H9 (cell line): ENCODE data around the gene POLR2H. TPM values are rescaled to one million over a fixed set of nuclear protein-coding genes. Genes with fewer than 3 reads are reported as not detected.

ENCODE experiments used
- DNase-seq: peaks from one replicate; pipeline ENCODE4 v3.0.0-alpha.2; 2017
- H2AFZ ChIP-seq: one replicate; pipeline ENCODE4 v1.6.1; 2013; ENCODE audit warnings: mild to moderate bottlenecking, low read length, control low read depth, moderate library complexity
- H2AK5ac ChIP-seq: 2 replicates; pipeline ENCODE4 v1.6.1; 2013; ENCODE audit warnings: low read length, control low read depth, mixed read lengths; ENCODE audit not compliant: insufficient read length
- H2BK120ac ChIP-seq: one replicate; pipeline ENCODE4 v1.6.1; 2013; ENCODE audit warnings: low read depth, mild to moderate bottlenecking, low read length, control low read depth, inconsistent platforms; ENCODE audit not compliant: poor library complexity, severe bottlenecking
- H2BK12ac ChIP-seq: 2 replicates; pipeline ENCODE4 v1.6.1; 2013; ENCODE audit warnings: low read length, control low read depth, mixed read lengths, low read depth; ENCODE audit not compliant: insufficient read length
- H2BK15ac ChIP-seq: 2 replicates; pipeline ENCODE4 v1.6.1; 2013; ENCODE audit warnings: low read depth, low read length, control low read depth
- H2BK20ac ChIP-seq: one replicate; pipeline ENCODE4 v1.6.1; 2013; ENCODE audit warnings: low read depth, mild to moderate bottlenecking, low read length, control low read depth, inconsistent platforms; ENCODE audit not compliant: poor library complexity, severe bottlenecking
- H2BK5ac ChIP-seq: 2 replicates; pipeline ENCODE4 v1.6.1; 2013; ENCODE audit warnings: low read length, control low read depth, mixed read lengths; ENCODE audit not compliant: insufficient read length
- H3K14ac ChIP-seq: 2 replicates; pipeline ENCODE4 v1.6.1; 2013; ENCODE audit warnings: low read length, control low read depth; ENCODE audit not compliant: insufficient read depth
- H3K18ac ChIP-seq: 2 replicates; pipeline ENCODE4 v1.6.1; 2013; ENCODE audit warnings: low read depth, mild to moderate bottlenecking, mixed read lengths, low read length, control low read depth; ENCODE audit not compliant: insufficient read length
- H3K23ac ChIP-seq: 2 replicates; pipeline ENCODE4 v1.6.1; 2013; ENCODE audit warnings: low read length, control low read depth, mixed read lengths, low read depth; ENCODE audit not compliant: insufficient read length
- H3K23me2 ChIP-seq: 2 replicates; pipeline ENCODE4 v1.6.1; 2013; ENCODE audit warnings: low read depth, mild to moderate bottlenecking, mixed read lengths, low read length, control low read depth; ENCODE audit not compliant: insufficient read length, poor library complexity, severe bottlenecking
- H3K27ac ChIP-seq: 2 replicates; pipeline ENCODE4 v1.5.1; 2013; ENCODE audit warnings: low read length, control low read depth, mixed read lengths, low read depth; ENCODE audit not compliant: insufficient read length
- H3K27me3 ChIP-seq: 2 replicates; pipeline ENCODE4 v1.6.1; 2013; ENCODE audit warnings: low read length, control low read depth, inconsistent platforms; ENCODE audit not compliant: insufficient read depth
- H3K4ac ChIP-seq: 2 replicates; pipeline ENCODE4 v1.6.1; 2013; ENCODE audit warnings: low read depth, mild to moderate bottlenecking, control low read depth, inconsistent platforms, low read length, moderate library complexity
- H3K4me1 ChIP-seq: 2 replicates; pipeline ENCODE4 v1.6.1; 2013; ENCODE audit warnings: low read length, control low read depth, inconsistent platforms; ENCODE audit not compliant: insufficient read depth
- H3K4me2 ChIP-seq: 2 replicates; pipeline ENCODE4 v1.6.1; 2013; ENCODE audit warnings: low read length, control low read depth, mixed read lengths; ENCODE audit not compliant: insufficient read length, insufficient read depth
- H3K56ac ChIP-seq: 2 replicates; pipeline ENCODE4 v1.6.1; 2013; ENCODE audit warnings: low read depth, mild to moderate bottlenecking, mixed read lengths, low read length, control low read depth; ENCODE audit not compliant: insufficient read length
- H3K79me1 ChIP-seq: 2 replicates; pipeline ENCODE4 v1.6.1; 2013; ENCODE audit warnings: low read depth, mild to moderate bottlenecking, moderate library complexity, low read length, control low read depth, inconsistent platforms; ENCODE audit not compliant: insufficient read depth, poor library complexity, severe bottlenecking
- H3K79me2 ChIP-seq: 2 replicates; pipeline ENCODE4 v1.6.1; 2013; ENCODE audit warnings: low read length, control low read depth, inconsistent platforms; ENCODE audit not compliant: insufficient read depth
- H3K9ac ChIP-seq: 2 replicates; pipeline ENCODE4 v1.6.1; 2013; ENCODE audit warnings: low read length, control low read depth, mixed read lengths; ENCODE audit not compliant: insufficient read length; ENCODE audit errors: extremely low read depth
- H3K9me3 ChIP-seq: one replicate; pipeline ENCODE4 v1.6.1; 2013; ENCODE audit warnings: low read depth, low read length, inconsistent platforms; ENCODE audit not compliant: control insufficient read depth
- H3T11ph ChIP-seq: one replicate; pipeline ENCODE4 v1.6.1; 2013; ENCODE audit warnings: mild to moderate bottlenecking, low read length, control low read depth, inconsistent platforms
- H4K20me1 ChIP-seq: one replicate; pipeline ENCODE4 v1.6.1; 2013; ENCODE audit not compliant: control insufficient read depth, insufficient read length, insufficient read depth
- H4K5ac ChIP-seq: 2 replicates; pipeline ENCODE4 v1.6.1; 2013; ENCODE audit warnings: low read depth, mild to moderate bottlenecking, mixed read lengths, low read length, control low read depth; ENCODE audit not compliant: insufficient read length
- H4K8ac ChIP-seq: replicated peaks from 2 replicates; pipeline ENCODE4 v1.6.1; 2013; ENCODE audit warnings: low read length, control low read depth, mixed read lengths, low read depth; ENCODE audit not compliant: insufficient read length
- H4K91ac ChIP-seq: 2 replicates; pipeline ENCODE4 v1.6.1; 2013; ENCODE audit warnings: low read depth, mild to moderate bottlenecking, moderate library complexity, mixed read lengths, low read length, control low read depth; ENCODE audit not compliant: insufficient read length
- H3K27ac Mint-ChIP-seq, 3 experiments: 2 replicates in 2 of 3; 3 replicates in 1 of 3; pipeline ENCODE4 v1.8.0; 2020 to 2021; ENCODE audit warnings: mixed read lengths in 3 of 3, mild to moderate bottlenecking in 1 of 3, moderate library complexity in 1 of 3
- H3K27me3 Mint-ChIP-seq: 2 replicates; pipeline ENCODE4 v1.8.0; 2021; ENCODE audit warnings: low read depth, mild to moderate bottlenecking, moderate library complexity, mixed read lengths
- H3K36me3 Mint-ChIP-seq, 3 experiments: 2 replicates in 2 of 3; 3 replicates in 1 of 3; pipeline ENCODE4 v1.8.0; 2020 to 2021; ENCODE audit warnings: low read depth in 3 of 3, mixed read lengths in 3 of 3; ENCODE audit not compliant: insufficient read depth in 1 of 3
- H3K4me1 Mint-ChIP-seq, 2 experiments: 2 replicates each; pipeline ENCODE4 v1.8.0; 2020; ENCODE audit warnings: mixed read lengths in 2 of 2
- H3K4me3 Mint-ChIP-seq, 2 experiments: 2 replicates in 1 of 2; 3 replicates in 1 of 2; pipeline ENCODE4 v1.8.0; 2020 to 2021; ENCODE audit warnings: mild to moderate bottlenecking in 2 of 2, mixed read lengths in 2 of 2, moderate library complexity in 1 of 2
- H3K9me3 Mint-ChIP-seq, 2 experiments: 2 replicates in 1 of 2; 3 replicates in 1 of 2; pipeline ENCODE4 v1.8.0; 2020; ENCODE audit warnings: mild to moderate bottlenecking in 2 of 2, mixed read lengths in 2 of 2, moderate library complexity in 1 of 2
- WGBS: extraction: QIAGEN DNeasy Blood & Tissue Kit; methylation state at CpG from one replicate; pipeline ENCODE4 v1.1.7; 2013; ENCODE audit warnings: missing lambda C conversion rate, low lambda C conversion rate, mixed read lengths; ENCODE audit not compliant: insufficient read length; ENCODE audit errors: extremely low coverage; 5-methylcytosine and 5-hydroxymethylcytosine counted together
- total RNA-seq: library from RNA; stranded (reverse); gene quantifications from 2 replicates; pipeline ENCODE4 v1.2.1, GENCODE V29; 2021
- TF ChIP-seq, protein P1 (sequence below): fragments of 200-600 bp; sonication (generic); conservative IDR thresholded peaks from 3 replicates; pipeline ENCODE4 v1.8.0; 2021; ENCODE audit warnings: antibody characterized with exemption, mild to moderate bottlenecking

The POLR2H gene
- total RNA-seq, 1 experiment from 2014 or later, result 115 TPM

DNA sequence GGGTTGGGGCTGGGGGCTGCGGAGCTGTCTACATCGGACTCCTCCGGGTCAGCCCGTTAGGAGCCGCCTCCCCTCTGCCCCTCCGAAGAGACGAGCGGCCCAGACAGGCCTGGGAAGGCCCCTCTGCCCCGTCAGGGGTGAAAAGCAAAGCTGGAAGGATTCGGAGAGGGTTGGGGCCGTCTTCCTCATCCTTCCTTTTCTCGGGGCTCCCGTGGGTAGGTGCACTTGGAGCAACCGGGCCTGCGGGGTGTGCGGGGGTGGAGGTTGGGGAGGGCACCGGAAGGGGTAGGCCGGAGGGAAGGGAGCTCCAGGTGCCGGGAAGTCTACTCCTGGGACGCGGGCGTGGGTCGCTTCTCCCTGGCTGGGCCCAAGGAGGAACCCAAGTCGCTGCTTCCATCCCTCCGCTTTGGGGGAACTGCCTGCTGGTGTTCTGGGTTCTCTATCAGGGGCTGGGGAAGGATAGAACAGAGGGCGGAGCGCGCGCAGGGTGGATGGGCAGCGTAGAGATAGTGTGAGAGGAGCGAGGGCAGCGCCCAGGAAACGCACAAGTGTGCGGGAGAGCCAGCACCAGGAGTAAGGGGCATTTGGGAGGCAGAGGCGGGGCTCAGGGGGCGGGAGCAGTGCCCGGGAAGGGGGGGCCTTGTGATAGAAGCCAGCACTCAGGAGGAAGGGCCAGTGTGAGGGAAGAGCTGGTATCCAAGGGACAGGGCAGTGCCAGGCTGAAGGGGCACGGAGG is 590 bp downstream of the POLR2H start:
- H3K4ac ChIP-seq, result no peak overlapping the region
- peak overlapping the region; percentile 15 for H3K18ac ChIP-seq
- Mint-ChIP-seq H3K9me3 (no peaks in the 10 kb centered on the region), H3K36me3 (peaks cover 28 to 46% (median 44%) of the 10 kb centered on the region in 3 experiments; a peak in 6 of 7 replicates), H3K4me1 (peaks cover 23 to 26% of the 10 kb centered on the region in 2 experiments), H3K27ac (peak overlapping the region; percentile 93 to 97 (median 97)), H3K4me3 (peak overlapping the region; percentile 96 to 98), H3K27me3 (peaks cover 8% of the 10 kb centered on the region)
- peak overlapping the region; percentile 64 for H3K9ac ChIP-seq
- H2BK5ac ChIP-seq, result no peak overlapping the region
- no peaks in the 10 kb centered on the region; the same call in 1 of the 2 replicates for H3K79me2 ChIP-seq
- peak overlapping the region; percentile 75 for H3K4me2 ChIP-seq
- H2BK15ac ChIP-seq, result no peak overlapping the region
- H4K91ac ChIP-seq, result no peak overlapping the region
- no peak overlapping the region for H3K56ac ChIP-seq
- H3K79me1 ChIP-seq, result no peaks in the 10 kb centered on the region
- H3K4me1 ChIP-seq, result peaks cover 2% of the 10 kb centered on the region; the same call in 1 of the 2 replicates
- no peak overlapping the region for H4K5ac ChIP-seq
- H3K9me3 ChIP-seq, result no peaks in the 10 kb centered on the region
- H3T11ph ChIP-seq, result no peak overlapping the region
- H3K23me2 ChIP-seq, result peaks cover 25% of the 10 kb centered on the region
- no peak overlapping the region for H2AK5ac ChIP-seq
- no peak overlapping the region for H3K23ac ChIP-seq
- H3K27ac ChIP-seq, result no peak overlapping the region
- TF ChIP-seq, protein P1, sequence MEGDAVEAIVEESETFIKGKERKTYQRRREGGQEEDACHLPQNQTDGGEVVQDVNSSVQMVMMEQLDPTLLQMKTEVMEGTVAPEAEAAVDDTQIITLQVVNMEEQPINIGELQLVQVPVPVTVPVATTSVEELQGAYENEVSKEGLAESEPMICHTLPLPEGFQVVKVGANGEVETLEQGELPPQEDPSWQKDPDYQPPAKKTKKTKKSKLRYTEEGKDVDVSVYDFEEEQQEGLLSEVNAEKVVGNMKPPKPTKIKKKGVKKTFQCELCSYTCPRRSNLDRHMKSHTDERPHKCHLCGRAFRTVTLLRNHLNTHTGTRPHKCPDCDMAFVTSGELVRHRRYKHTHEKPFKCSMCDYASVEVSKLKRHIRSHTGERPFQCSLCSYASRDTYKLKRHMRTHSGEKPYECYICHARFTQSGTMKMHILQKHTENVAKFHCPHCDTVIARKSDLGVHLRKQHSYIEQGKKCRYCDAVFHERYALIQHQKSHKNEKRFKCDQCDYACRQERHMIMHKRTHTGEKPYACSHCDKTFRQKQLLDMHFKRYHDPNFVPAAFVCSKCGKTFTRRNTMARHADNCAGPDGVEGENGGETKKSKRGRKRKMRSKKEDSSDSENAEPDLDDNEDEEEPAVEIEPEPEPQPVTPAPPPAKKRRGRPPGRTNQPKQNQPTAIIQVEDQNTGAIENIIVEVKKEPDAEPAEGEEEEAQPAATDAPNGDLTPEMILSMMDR, result no peak
- H4K20me1 ChIP-seq, result peaks cover 2% of the 10 kb centered on the region
- H3K14ac ChIP-seq, result peak overlapping the region; percentile 54
- H2AFZ ChIP-seq, result no peak overlapping the region
- no peak overlapping the region for H4K8ac ChIP-seq
- WGBS, result no CpG with 5 or more reads among the region's 38 CpGs
- no peak overlapping the region for H2BK20ac ChIP-seq
- H2BK120ac ChIP-seq, result no peak overlapping the region
- no peaks in the 10 kb centered on the region; the same call in 1 of the 2 replicates for H3K27me3 ChIP-seq
- H2BK12ac ChIP-seq, result no peak overlapping the region
- DNase-seq, result peak; percentile 79
